GM18873 (cell line): ENCODE measurements around the gene SCGN.

ENCODE experiments used
- ATAC-seq: cut with Tn5 transposase; IDR thresholded peaks from one replicate; pipeline ENCODE4 v1.9.1; 2021; ENCODE audit warnings: mild to moderate bottlenecking, moderate library complexity, moderate number of reproducible peaks; ENCODE audit not compliant: unreplicated experiment, low FRiP score

SCGN gene

DNA sequence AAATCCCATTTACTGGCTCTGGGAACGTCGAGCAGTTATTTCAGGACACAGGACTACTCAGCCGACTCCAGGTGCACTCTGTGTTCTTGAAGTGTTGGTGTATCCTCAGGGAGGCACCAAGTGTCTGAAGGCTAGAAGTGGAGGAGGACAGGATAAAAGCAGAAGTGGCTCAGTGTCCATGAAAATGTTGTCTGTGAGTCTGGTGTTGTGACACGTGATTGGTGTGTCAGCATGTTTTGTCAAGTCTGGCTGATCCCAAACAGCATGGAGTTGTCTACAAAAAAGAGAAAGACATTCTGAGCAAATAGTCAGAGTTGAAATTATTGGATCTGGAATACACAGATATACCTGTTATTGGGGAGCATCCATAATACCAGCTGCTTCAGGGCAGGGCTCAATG is 30.3 kb downstream of the SCGN start:
- no peak for ATAC-seq

DNA sequence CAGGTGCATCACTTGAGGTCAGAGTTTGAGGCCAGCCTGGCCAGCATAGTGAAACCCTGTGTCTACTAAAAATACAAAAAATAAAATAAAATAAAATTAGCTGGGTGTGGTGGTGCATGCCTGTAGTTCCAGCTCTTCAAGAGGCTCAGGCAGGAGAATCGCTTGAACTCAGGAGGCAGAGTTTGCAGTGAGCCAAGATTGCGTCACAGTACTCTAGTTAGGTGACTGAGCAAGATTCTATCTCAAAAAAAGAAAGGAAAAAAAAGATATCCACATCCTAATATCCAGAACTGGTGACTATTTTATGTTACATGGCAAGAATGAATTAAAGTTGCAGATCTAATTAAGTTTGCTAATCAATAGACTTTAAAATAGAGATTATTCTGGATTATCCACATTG is 32.5 kb downstream of the SCGN start:
- no peak for ATAC-seq

DNA sequence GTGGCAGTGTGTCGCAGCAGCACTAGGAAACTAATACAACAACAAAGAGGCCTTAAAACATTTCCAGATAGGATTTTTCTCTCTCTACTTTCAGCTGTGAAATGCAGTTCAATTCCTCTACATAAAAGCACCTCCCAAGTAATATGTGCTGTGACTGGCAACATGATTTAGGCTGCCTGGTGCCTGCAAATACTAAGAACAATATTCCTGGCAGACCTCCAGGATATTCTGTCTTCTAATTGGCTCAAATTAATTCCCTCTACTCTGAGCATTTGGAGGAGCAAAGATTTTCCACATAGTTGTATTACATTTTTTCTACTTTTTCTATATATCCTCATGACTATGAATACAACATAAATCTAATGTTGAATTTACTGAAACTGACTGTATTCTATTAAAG is 33.2 kb downstream of the SCGN start:
- ATAC-seq = no peak

DNA sequence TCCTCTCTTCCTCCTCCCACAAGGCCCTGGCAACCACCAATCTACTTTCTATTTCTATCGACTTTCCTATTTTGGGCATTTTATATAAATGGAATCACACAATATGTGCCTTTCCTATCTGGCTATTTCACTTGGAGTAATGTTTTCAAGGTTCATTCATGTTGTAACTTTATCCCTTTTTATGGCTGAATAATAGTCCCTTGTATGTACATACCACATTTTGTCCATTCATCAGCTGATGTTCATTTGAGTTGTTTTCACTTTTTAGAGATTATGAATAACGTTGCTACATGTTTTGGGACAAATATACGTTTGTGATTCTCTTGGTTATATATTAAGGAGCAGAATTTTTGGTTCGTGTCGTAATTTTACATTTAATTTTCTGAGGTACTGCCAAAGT is 33.9 kb downstream of the SCGN start:
- no peak for ATAC-seq

DNA sequence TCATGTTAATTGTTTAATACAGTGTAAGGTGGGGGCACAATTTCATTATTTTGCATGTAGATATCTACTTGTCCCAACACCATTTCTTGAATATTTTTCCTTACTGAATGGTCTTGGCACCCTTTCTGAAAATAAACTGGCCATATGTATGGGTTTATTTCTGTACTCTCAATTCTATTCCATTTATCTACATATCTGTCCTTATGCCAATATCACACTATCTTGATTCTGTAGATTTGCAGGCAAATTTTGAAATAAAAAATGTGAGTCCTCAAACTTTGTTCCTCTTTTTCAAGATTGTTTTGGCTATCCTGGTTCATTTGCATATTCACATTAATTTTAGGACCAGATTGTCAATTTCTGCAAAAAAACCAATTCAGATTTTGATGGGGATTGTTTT is 34.8 kb downstream of the SCGN start:
- no peak for ATAC-seq

DNA sequence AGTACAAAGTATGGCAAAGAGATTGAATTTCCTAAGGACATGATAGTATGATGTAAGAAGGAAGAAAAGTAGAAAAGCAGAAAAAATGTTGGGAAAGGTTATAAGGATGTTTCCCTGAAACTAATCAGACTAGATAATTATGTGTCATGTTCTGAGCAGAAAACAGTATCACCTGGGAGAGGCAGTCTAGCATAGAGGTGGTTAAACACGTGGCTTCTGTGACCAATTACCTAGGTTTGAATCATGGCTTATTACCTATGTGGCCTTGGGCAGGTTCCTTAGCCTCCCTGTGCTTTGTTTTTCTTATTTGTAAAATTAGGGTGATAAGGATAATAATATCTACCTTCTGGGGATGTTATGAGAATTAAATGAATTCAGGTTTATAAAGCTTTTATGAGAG is 38.0 kb downstream of the SCGN start:
- no peak for ATAC-seq

DNA sequence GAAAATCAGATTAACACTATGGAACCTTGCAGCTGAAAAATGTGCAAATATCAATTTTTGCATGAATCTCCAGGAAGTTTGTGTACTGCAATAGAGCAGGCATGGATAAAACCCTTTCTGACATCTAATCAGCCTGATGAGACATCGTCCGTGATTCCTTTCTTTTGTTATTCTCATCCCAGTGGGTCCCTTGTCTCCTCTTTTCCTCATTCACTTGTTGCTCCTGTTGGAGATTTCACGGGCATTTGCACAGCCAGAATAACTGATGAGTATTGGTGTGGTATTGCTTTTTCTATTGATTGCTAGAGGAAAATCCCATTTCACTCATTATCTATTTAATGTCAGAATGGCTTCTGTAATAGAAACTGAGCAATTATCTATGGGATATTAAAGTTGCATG is 39.9 kb downstream of the SCGN start:
- no peak for ATAC-seq

DNA sequence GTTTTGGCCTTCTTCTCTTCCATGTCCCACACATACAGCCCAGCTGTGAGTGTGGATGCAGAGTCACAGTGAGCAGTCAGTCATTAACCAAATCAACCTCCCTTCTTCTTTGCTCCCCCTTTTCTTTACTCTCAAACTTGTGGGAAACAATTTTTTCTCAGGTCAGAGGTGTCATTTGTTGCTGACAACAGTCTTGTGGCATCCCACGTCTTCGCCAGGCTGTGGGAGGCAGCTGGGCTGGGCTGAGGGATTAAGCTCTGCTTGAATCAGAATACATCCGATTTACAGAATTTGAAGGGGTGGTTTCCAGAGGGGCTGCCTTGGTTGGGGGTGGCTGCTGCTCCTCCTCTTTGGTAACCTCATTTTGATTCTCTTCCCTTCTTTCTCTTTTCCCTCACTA is 40.5 kb downstream of the SCGN start:
- no peak for ATAC-seq

DNA sequence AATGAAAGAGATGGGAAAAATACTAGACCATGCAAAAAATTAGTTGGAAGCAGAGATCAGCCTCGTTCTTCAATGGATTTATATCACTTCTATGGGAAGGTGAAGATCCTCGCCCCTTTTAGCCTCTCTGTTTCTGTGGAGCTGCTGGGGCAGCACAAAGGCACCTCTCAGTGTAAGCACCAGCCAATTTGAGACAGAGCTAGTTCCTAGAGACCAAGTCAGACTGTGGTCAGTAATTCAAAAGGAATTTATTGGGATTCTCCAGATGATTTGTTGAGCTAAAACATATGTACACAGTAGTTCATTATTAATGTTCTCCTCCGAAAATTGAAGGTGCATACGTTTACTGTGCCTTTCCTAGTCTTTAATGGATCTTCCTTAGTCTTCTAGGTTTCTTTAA is 42.4 kb downstream of the SCGN start:
- no peak for ATAC-seq

DNA sequence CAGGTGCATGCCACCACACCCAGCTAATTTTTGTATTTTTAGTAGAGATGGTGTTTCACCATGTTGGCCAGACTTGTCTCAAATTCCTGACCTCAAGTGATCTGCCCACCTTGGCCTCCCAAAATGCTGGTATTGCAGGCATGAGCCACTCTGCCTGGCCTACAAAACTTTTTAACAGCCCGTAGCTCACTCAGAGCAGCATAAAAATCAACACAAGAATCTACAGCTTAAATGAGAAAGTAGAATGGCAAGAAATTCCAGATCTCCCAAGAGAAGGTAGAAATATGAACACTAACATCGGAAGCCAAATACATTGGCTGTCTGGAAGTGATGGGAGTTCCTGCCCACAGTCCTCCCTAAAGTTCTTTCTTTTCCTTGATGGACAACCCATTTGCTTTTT is 43.7 kb downstream of the SCGN start:
- no peak for ATAC-seq

DNA sequence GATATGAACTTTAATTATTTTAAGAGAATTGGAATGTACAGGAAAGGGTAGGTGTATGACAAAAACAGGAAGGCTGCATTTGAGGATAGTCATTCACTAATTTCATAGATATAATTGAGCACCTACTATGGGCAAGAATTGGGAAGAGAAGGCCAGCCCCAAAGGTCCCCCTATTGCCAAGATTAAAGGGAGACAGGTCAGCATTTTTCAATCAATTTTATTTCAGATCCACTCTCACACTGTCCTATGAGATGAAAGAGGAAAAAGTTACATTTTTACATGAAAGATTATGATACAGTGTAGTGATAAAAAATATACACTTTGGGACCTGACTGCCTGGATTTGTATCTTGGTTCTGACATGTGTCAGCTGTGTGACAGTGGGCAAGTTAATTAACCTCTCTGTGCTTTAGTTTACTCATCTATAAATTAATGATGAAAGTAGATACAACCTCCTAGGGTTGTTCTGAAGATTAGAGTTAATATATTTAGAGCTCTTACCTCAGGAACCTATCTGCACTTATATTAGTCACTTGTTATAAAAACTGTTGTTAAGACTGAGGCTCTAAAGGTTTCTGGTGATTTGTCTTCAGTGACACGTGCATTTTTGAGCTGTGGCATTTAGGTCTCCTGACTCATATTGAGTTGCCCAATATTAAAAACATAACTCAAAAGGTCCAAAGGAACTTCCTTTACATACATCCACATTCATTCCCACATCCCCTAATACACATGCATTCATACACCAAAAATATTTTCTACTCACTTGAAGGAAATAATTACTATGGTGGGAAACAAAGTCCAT is 45.7 kb downstream of the SCGN start:
- ATAC-seq = no peak

DNA sequence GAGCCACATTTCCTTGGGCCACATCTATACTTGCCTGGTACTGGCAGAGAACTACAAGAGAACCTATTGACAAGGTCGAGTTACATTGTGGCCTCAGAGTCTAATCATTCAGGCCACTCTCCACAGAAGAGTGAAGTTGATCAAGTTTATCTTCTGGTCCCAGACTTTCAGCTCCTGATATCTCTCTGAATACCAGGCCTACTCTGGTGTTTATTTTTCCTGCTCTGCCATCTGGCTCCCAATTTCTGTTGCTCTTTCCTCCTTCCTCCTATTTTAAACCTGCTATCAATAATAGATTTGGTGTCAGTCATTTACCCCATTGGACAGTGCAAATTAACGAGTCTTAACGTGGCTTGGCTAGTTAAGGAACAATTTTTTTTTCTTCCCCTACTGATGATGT is 46.6 kb downstream of the SCGN start:
- ATAC-seq = no peak

DNA sequence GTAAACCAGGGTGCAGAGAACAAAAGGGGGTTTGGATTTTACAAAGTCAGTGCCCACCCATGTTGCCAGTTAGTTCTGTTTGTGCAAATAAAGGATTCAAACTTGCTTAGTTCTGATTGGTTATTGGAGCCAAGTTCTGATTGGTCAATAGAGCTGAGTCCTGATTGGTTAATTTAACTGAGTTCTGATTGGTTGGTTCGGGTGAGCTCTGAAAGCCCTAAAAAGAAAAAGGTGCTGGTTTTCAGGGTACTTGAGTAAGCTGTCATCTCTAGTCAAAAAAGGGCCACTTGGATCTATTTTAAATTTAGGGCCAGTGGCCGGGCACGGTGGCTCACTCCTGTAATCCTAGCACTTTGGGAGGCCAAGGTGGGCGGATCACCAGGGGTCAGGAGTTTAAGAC is 47.6 kb downstream of the SCGN start:
- no peak for ATAC-seq

DNA sequence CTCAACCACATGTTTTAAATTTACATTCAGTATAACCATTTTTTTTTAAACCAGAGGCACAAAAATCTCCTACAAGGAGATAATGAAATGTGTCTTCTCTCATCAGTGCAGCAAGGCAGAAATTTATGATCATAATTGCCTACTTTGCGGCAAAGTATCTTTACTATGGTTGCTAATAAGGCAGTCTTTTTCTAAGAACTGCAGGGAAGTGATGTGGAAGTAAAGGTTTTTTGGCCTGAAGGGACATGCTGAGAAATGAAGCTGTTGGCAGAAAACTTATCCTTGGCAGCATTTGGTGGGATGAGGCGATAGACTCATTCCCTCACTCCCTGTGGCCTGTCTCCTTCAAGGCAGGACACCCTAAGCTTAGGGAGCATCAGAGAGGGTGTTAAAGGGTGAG is 48.7 kb downstream of the SCGN start:
- ATAC-seq = no peak

DNA sequence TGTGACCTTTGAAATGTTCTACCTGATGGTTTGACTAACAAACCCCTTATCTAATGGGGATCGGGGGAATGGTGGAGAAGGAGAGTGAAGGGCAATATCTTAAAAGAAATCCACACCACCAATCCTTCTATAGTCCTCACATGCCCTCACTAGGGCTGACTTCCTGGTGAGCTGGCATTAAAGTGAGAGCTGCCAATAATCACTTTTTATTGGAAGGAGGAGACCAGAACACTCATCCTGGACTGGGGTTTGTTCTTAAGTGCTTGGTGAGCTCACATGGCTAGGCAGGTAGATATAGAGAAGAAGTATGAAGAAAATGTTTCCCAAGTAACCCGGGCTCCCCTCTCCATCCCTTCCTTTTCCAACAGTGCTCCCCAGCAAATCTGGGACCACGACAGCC is 49.8 kb downstream of the SCGN start:
- ATAC-seq = no peak

DNA sequence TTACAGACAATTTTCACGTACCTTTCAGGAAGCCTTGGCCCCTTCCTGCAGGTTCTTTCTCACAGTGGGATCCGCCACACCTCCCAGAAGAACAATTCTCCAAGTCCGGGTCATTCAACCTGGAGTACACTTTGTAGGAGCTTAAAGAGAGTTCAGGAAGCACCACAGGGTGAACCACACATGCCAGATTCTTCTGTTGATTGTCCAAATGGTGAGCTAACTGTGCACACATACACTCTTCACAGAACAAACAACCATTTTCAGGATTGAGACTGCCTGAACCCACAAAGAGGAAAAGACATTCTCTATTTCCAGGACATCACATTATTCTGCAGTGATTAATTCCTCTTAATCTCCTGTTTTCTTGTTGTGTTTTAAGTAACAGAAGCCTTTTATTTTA is 51.0 kb downstream of the SCGN start:
- no peak for ATAC-seq

DNA sequence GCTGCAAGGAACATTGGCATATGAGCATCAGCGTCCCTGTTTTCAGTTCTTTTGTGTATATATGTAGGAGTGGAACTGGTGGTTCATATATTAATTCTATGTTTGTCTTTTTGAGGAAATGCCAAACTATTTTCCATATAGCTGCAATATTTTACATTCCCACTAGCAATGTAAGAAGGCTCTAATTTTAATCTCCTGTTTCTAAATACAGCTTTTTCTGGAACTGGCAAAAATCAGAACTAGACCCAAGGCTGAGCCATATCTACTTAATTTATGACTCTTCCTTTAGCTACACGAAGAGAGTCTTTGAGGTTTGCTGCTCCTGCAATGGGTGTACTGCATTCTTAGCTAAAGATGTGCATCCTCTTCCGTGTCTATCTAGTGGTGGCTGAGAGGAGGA is 52.0 kb downstream of the SCGN start:
- no peak for ATAC-seq

DNA sequence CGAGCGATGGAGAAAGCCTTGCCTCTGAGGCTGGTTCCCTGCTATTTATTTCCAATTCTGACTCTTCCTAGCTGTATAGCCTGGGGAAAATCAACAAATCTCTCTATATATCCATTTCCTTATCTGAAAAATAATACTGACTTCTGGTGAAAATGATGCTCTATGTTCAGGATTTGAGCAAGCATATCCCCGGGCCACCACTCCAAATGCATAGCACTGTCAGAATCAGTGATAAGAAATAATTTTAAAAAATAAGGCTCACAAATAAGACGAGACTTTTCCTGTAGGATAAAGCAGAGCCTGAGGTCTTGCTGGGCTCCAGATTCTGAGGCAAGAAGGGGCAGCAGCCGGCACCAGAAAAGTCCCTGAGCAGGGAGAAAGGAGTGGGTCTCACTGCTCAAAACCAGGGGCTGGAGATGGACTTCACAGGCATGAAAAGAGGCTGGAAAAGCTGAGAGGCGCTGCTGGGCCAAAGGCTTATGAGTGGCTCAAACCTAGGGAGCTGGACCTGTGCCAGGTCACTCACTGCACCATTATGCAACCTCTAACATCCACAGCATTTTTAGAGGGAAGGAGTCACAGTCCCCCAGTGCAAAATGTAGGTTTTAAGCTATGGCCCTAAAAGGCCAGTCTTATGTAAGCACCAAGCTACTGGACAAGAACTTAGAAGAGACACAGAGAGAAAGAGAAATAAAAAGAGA is 54.4 kb downstream of the SCGN start:
- ATAC-seq = no peak

DNA sequence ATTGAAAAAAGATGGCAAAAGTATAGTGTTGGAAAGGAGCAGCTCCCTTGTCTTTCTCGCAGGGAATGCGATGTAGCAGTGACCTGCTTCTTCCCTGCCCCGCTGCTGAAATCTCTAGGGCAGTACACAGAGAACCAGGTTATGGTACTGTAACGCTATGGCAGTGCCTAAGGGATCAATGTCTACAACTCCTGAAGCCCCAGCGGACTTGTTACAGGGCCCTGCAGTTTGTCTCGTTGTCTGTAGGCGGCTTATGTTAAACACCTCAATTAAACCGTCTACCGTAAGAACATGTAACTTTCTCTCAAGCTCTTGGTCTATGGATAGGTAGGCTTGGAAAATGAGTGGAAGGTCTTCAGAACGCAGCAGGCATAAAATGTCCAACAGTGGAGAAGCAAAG is 57.7 kb downstream of the SCGN start:
- ATAC-seq = no peak

DNA sequence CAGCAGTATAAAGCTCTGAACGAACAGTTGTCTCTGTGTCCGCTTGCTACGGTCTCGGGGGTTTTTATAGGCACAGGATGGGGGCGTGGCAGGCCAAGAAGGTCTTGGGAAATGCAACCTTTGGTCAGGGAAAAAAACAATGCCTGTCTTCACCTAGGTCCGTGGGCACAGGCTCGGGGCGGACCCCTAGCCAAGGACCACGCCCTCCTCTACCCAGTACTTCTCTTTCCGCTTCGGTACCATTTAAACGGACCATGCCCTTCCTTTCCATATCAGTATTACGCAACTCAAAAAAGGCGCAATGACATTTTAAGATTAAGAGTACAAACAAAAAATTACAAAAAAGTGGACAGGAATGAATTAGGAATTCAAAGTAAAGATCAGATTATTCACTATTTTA is 58.3 kb downstream of the SCGN start:
- no peak for ATAC-seq

DNA sequence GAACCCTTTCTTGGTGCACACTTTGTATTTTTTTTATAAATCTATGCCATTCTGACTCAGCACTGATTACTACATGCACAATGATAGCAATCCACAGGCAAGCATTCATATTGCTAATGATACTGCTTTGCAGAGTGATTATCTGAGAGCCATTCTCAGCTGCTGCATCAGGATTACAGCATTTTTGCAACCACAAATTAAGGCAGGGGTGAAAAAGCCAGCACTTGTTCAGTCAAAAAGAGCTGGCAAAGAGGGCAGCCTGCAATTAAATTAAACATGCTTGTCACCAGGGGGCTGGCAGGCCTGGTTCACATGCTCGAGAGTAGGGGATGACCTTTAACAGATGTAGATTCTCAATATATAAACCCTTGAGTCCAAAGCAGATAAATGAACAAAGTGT is 61.8 kb downstream of the SCGN start:
- no peak for ATAC-seq

DNA sequence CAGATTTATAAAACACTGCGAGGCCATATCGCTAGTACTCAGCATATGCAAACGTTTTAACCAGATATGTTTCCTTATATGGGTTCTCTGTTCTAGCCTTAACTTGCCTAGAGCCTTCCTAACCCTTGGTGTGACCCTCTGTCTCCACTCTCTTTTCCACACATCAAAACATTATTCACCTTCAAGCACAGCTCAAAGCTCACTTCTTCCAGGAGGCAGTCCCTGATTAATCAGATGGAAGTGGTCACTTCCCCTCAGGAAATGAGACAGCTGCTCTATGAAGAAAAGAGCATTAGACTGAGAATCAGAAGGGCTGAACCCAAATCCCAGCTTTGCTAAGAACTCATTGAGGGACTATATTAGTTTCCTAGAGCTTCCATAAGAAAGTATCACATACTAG is 62.8 kb downstream of the SCGN start:
- no peak for ATAC-seq
